GM13977 (cell line): ENCODE results near the gene SLC23A2.

Source experiments
- DNase-seq: peaks from one replicate; pipeline ENCODE4 v3.0.0; 2012; ENCODE audit warnings: low spot score
- in situ Hi-C: fragments of 300-500 bp; cut with MboI; formaldehyde crosslinking; loops from one replicate; pipeline ENCODE4 v1.12.0; 2022; ENCODE audit warnings: low sequenced_read_pairs, low pct_unique_long_range_greater_than_20kb, mixed read lengths, inconsistent platforms; ENCODE audit not compliant: unreplicated experiment
- TF ChIP-seq, protein P1 (sequence below): IDR thresholded peaks from 2 replicates; pipeline ENCODE4 v1.5.1; 2012; ENCODE audit warnings: mild to moderate bottlenecking, control low read depth; ENCODE audit not compliant: insufficient read depth; ENCODE audit errors: extremely low read depth, missing control alignments

The SLC23A2 gene

DNA sequence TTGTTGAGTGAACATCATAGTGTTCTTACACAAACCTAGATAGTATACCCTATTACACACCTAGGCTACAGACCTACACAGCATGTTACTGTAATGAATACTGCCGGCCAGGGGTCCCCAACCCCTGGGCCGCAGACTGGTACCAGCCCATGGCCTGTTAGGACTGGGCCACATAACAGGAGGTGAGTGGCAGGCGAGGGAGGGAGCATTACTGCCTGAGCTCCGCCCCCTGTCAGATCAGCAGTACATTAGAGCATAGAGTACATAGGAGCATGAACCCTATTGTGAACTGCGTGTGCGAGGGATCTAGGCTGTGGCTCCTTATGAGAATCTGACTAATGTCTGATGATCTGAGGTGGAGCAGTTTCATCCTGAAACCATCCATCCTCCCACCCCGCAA lies 153.3 kb downstream of the SLC23A2 start:
- in situ Hi-C loops, result no loop called here
- DNase-seq, result no peak

DNA sequence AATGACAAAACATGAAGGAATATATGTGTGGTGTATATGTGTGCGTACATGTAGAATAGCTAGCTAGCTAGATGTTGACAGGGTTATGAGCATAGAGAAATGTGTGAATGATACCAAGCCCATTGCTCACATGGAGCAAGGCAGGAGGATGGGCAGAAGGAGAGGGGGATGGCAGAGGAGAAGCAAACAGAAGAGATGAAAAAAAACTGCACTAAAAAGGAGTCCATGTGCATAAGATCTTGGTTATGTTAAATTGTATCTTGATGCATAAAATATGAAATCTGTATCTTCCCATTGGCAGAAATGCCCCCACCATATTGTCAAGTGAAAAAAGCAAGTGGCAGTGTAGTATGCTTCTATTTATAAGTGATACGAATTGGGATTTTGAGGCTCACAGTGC lies 154.5 kb downstream of the SLC23A2 start:
- in situ Hi-C loops, result no loop called here

More for the DNA sequence above, 153.3 kb downstream of the SLC23A2 start:
- TF ChIP-seq, protein P1, sequence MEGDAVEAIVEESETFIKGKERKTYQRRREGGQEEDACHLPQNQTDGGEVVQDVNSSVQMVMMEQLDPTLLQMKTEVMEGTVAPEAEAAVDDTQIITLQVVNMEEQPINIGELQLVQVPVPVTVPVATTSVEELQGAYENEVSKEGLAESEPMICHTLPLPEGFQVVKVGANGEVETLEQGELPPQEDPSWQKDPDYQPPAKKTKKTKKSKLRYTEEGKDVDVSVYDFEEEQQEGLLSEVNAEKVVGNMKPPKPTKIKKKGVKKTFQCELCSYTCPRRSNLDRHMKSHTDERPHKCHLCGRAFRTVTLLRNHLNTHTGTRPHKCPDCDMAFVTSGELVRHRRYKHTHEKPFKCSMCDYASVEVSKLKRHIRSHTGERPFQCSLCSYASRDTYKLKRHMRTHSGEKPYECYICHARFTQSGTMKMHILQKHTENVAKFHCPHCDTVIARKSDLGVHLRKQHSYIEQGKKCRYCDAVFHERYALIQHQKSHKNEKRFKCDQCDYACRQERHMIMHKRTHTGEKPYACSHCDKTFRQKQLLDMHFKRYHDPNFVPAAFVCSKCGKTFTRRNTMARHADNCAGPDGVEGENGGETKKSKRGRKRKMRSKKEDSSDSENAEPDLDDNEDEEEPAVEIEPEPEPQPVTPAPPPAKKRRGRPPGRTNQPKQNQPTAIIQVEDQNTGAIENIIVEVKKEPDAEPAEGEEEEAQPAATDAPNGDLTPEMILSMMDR, result no peak

DNA sequence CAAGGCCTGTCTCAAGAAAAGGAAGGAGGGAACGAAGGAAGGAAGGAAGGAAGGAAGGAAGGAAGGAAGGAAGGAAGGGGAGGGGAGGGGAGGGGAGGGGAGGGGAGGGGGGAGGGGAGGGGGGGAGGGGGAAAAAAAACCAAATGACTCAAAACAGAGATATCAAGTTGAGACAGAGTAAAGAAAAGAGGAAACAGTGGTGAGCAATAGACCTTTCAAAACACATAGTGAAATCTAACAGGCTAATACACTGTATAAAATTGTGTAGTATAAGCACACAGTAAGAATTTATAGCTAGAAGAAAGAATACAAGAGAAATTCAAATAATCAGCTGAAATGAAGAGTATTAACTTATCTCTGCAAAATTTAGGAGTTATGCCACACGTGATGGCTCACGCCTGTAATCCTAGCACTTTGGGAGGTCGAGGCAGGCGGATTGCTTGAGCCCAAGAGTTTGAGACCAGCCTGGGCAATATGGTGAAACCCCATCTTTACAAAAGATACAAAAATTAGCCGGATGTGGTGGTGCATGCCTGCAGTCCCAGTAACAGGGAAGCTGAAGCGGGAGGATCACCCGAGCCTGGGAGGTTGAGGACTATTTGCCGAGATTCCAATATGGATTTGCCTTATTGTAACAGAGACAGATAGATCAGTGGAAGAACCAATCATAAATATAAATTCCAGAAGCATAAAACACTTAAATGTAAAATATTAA lies 156.4 kb downstream of the SLC23A2 start:
- TF ChIP-seq, protein P1, result no peak
- in situ Hi-C loops, result no loop called here
- peak; percentile 67 for DNase-seq

More for the DNA sequence above, 154.5 kb downstream of the SLC23A2 start:
- DNase-seq, result no peak
- TF ChIP-seq, protein P1, result no peak

DNA sequence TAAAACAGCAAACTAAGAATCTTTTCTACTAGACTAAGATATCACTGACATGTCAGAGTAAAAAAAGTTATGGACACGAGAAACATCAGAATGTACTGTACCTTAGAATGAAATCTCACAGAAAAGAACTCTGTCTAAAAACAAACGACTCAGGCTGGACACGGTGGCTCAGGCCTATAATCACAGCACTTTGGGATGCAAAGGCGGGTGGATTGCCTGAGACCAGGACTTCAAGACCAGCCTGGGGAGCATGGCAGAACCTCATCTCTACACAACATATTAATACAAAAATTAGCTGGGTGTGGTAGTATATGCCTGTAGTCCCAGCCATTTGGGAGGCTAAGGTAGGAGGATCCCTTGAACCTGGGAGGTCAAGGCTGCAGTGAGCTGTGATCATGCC lies 157.0 kb downstream of the SLC23A2 start:
- in situ Hi-C loops, result no loop called here
- TF ChIP-seq, protein P1, result no peak
- no peak for DNase-seq

DNA sequence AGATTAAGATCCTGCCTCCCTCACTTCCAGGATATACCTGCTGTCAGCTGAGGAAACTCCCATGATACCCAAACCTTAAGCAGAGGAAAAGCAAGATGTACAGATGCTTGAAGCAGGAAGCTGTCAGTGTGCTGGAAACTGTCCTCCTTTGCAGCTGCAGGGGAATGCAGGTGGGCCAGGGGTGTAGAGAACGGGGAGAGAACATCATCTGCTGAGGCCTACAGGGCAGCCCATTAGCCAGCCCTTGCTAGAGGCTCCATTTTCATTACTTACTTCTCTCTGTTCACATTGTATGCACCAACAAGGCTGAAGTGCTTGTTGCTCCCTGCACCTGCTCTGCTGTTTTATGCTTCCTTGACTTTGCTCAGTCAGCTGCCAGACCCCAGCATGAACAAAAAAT lies 160.5 kb downstream of the SLC23A2 start:
- TF ChIP-seq, protein P1, result no peak
- in situ Hi-C loops, result no loop called here
- DNase-seq, result no peak

DNA sequence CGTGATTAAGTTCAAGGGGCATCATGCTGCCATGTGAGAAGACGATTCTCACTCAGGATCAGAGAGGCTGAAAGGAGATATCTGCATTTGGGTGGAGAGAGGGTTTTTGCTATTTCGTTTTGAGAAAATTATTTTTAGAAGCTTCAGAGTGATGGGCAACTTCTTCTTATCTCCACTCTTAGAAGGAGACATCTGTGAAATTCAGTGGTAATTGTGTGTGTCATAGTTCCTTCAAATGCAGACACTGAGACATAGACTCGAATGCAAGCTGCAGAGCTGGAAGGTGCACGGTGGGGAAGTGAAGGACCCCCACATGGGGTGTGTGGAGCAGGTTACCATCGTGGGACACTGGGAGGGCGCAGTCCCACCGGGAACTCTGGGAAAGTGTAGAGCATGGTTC lies 162.8 kb downstream of the SLC23A2 start:
- DNase-seq, result no peak
- in situ Hi-C loops, result no loop called here
- TF ChIP-seq, protein P1, result no peak
